Progenitor cell of endocrine pancreas (in vitro differentiated cells): Measurements from ENCODE around the gene SLX4. TPM values are rescaled to one million over a fixed set of nuclear protein-coding genes. Genes with fewer than 3 reads are reported as not detected.

Experiments used
- DNase-seq: peaks from one replicate; pipeline ENCODE4 v3.0.0; 2021; ENCODE audit warnings: low spot score; ENCODE audit not compliant: unreplicated experiment
- H3K27ac Mint-ChIP-seq: 2 replicates; pipeline ENCODE4 v1.8.0; 2021; ENCODE audit warnings: mild to moderate bottlenecking, moderate library complexity, mixed read lengths
- H3K27me3 Mint-ChIP-seq: 2 replicates; pipeline ENCODE4 v1.8.0; 2021; ENCODE audit warnings: mixed read lengths
- H3K36me3 Mint-ChIP-seq: 2 replicates; pipeline ENCODE4 v1.8.0; 2022; ENCODE audit warnings: mixed read lengths; ENCODE audit not compliant: insufficient read depth
- H3K4me1 Mint-ChIP-seq: 2 replicates; pipeline ENCODE4 v1.8.0; 2021; ENCODE audit warnings: low read depth, mixed read lengths
- H3K4me3 Mint-ChIP-seq: 2 replicates; pipeline ENCODE4 v1.8.0; 2021; ENCODE audit warnings: low read depth, mild to moderate bottlenecking, moderate library complexity, mixed read lengths
- H3K9me3 Mint-ChIP-seq: 2 replicates; pipeline ENCODE4 v1.8.0; 2021; ENCODE audit warnings: low read depth, mixed read lengths
- total RNA-seq: library from RNA; stranded (reverse); gene quantifications from 2 replicates; pipeline ENCODE4 v1.2.1, GENCODE V29; 2021
- TF ChIP-seq, protein P1 (sequence below): fragments of 200-600 bp; sonication (generic); IDR thresholded peaks from one replicate; pipeline ENCODE4 v1.5.0; 2021; ENCODE audit warnings: antibody characterized with exemption, mild to moderate bottlenecking; ENCODE audit not compliant: unreplicated experiment

Gene SLX4
- total RNA-seq, 1 donor from 2014 or later: 14.0 TPM

DNA sequence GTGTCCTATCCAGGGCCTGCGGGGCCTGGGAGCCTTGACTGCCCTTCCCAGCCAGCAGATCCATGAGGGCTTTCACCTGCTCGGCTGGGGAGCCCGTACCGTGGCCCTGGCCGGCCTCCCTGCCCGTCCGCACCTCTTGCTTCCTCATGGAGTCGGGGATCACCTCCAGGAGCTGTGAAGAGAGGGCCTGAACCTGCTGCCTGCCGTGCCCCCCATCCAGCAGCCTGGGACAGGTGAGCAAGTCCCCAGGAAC is 46.6 kb downstream of the SLX4 start:
- no peak overlapping the region for H3K27ac Mint-ChIP-seq
- TF ChIP-seq, protein P1, sequence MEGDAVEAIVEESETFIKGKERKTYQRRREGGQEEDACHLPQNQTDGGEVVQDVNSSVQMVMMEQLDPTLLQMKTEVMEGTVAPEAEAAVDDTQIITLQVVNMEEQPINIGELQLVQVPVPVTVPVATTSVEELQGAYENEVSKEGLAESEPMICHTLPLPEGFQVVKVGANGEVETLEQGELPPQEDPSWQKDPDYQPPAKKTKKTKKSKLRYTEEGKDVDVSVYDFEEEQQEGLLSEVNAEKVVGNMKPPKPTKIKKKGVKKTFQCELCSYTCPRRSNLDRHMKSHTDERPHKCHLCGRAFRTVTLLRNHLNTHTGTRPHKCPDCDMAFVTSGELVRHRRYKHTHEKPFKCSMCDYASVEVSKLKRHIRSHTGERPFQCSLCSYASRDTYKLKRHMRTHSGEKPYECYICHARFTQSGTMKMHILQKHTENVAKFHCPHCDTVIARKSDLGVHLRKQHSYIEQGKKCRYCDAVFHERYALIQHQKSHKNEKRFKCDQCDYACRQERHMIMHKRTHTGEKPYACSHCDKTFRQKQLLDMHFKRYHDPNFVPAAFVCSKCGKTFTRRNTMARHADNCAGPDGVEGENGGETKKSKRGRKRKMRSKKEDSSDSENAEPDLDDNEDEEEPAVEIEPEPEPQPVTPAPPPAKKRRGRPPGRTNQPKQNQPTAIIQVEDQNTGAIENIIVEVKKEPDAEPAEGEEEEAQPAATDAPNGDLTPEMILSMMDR: no peak

DNA sequence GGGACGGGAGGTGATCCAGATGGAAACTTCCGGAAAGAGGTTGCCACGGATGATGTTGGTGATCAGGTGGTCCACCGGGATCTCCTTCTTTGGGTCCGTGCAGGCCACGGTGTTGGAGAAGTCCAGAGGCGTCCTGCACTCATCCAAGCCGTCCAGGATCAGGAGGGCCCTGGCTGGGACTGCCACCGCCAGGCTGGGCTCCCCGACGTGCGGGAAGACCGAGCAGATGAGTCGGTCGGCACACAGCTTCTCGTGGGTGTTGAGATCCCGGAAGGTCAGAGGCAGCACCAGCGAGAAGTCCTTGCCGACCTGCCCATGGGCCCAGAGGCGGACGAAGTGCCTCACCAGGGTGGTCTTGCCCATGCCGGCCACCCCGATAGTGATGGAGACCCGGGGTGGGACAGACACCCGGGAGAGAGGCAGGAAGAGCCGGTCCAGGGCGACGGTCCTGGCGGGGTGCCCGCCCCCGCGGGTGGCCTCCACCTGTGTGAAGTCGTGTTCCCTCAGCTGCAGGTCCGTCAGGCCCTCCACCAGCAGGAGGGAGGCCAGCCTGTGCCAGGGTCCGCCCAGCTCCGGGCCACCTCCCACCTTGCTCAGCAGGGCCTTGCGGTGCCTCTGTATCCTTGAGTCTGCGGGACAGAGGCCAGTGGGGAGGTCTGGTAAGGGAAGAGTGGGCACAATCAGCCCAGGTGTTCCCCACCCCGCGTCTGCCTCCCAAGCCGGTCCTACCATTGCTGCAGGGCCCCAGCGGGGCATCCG is 47.1 kb downstream of the SLX4 start:
- H3K36me3 Mint-ChIP-seq: no peaks in the 10 kb centered on the region
- TF ChIP-seq, protein P1: no peak
- H3K4me1 Mint-ChIP-seq: no peaks in the 10 kb centered on the region
- no peak overlapping the region for H3K4me3 Mint-ChIP-seq
- no peaks in the 10 kb centered on the region for H3K27me3 Mint-ChIP-seq
- no peaks in the 10 kb centered on the region for H3K9me3 Mint-ChIP-seq
- no peak overlapping the region for H3K27ac Mint-ChIP-seq
- DNase-seq: no peak

More for the DNA sequence above, 46.6 kb downstream of the SLX4 start:
- H3K27me3 Mint-ChIP-seq: no peaks in the 10 kb centered on the region
- H3K36me3 Mint-ChIP-seq: no peaks in the 10 kb centered on the region
- H3K4me1 Mint-ChIP-seq: no peaks in the 10 kb centered on the region
- DNase-seq: no peak
- no peak overlapping the region for H3K4me3 Mint-ChIP-seq
- H3K9me3 Mint-ChIP-seq: no peaks in the 10 kb centered on the region

DNA sequence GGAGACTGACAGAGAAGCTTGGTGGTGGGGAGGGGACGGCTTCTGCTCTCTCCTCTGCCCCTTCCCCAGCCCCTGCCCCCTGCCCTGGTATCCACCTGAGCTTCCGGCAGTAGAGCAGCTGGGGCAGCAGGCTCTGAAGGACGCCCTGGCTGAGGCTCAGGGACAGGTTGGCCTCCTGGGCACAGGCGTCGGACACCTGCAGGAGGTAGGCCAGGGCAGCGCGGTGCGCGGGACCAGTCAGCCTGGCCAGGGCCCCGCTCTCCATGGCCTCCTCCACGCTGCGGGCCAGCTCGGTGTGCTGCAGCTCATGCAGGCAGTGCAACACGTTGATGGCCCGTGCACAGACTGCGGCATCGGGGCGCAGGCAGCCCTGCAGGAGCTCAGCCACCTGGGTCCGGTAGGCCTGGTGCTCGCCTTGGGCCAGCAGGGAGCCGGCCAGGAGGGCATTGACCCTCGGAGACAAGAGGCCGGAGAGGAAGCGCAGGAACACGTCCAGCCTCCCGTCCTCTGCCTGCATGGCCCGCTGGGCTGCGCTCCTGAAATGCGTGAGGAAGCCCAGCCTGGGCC is 48.4 kb downstream of the SLX4 start:
- DNase-seq: no peak
- Mint-ChIP-seq H3K4me3 (no peak overlapping the region), H3K27ac (no peak overlapping the region), H3K4me1 (no peaks in the 10 kb centered on the region), H3K27me3 (no peaks in the 10 kb centered on the region), H3K36me3 (no peaks in the 10 kb centered on the region), H3K9me3 (no peaks in the 10 kb centered on the region)
- TF ChIP-seq, protein P1: no peak

DNA sequence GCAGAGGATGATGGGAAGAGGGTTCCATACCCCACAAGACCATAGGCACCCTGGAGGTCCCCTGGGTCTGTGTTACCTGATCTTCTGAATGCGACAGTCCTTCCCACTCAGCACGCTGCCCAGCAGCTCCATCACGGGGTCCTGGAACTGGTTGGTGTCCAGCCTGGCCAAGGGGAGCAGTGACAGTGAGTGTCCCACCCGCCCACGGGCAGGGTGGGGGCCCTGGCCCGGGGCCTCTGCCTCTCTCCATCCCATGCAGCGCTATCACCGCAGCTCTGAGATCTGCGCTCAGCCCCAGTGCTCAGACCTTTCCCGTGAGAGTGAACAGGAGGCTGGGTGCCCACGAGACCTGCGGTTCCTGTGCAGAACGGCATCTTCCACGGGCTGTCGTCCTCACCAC is 49.8 kb downstream of the SLX4 start:
- H3K27ac Mint-ChIP-seq: no peak overlapping the region
- H3K9me3 Mint-ChIP-seq: no peaks in the 10 kb centered on the region
- no peak overlapping the region for H3K4me3 Mint-ChIP-seq
- H3K4me1 Mint-ChIP-seq: no peaks in the 10 kb centered on the region
- no peaks in the 10 kb centered on the region for H3K36me3 Mint-ChIP-seq
- TF ChIP-seq, protein P1: no peak
- DNase-seq: no peak
- no peaks in the 10 kb centered on the region for H3K27me3 Mint-ChIP-seq

DNA sequence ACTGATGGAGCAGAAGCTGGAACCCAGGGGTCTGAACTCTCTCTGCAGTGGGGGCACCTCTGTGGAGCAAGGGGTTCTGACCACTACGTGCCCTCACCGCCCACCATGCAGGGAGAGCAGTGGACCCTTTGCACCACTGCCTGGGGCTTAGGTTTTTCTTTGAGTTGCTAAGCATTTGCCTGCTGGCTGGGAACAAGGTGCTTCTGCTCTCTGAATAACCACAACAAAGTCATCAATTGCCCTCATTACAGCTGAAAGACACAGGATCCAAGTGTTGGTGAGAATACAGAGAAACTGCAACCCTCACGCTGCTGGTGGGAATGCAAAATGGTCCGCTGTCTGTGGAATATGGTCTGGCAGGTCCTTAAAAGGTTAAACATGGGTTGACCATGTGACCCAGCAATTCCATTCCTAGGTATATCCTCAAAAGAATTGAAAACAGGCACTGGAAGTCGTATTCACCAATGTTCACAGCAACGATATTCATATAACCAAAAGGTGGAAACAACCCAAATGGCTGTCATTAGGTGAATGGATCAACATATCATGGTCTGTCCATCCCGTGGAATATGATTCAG is 57.0 kb downstream of the SLX4 start:
- no peak overlapping the region for H3K27ac Mint-ChIP-seq
- TF ChIP-seq, protein P1: no peak
- H3K4me1 Mint-ChIP-seq: no peaks in the 10 kb centered on the region
- no peak overlapping the region for H3K4me3 Mint-ChIP-seq
- no peaks in the 10 kb centered on the region for H3K27me3 Mint-ChIP-seq
- H3K36me3 Mint-ChIP-seq: no peaks in the 10 kb centered on the region
- peaks cover 12% of the 10 kb centered on the region for H3K9me3 Mint-ChIP-seq
- no peak for DNase-seq
